K562 (cell line): Measurements from ENCODE around the gene ABLIM1. TPM values are rescaled to one million over a fixed set of nuclear protein-coding genes. Genes with fewer than 3 reads are reported as not detected.

ENCODE experiments used
- ATAC-seq: fragments of 200-7000 bp; cut with Tn5 transposase; 3 replicates; pipeline ENCODE4 v1.9.1; 2020; ENCODE audit warnings: moderate library complexity
- BruUV-seq: library from RNA; stranded (reverse); fragments of 400-500 nt; replicated peaks from 2 replicates; lab custom pipeline; 2021; lab: Mats Ljungman, UMichigan
- CTCF ChIA-PET: fragments of 300-600 bp; formaldehyde crosslinking; extraction: SDS; loops from one replicate; lab custom pipeline; 2021; ENCODE audit warnings: low intra/inter-chr PET ratio; lab: Yijun Ruan, JAX
- POLR2A ChIA-PET: fragments of 300-600, 350-650 bp; sonication (Branson Sonifier 250); formaldehyde crosslinking; extraction: SDS; loops from one replicate; lab custom pipeline; 2021; ENCODE audit warnings: antibody characterized with exemption, inconsistent platforms; lab: Yijun Ruan, JAX
- DNase-seq, 4 experiments: peaks; one replicate each; pipeline versions ENCODE4 v3.0.0 to v3.0.0-alpha.2; 2011 to 2018; ENCODE audit warnings: low spot score in 3 of 4, mixed read lengths in 3 of 4; ENCODE audit errors: extremely low read depth in 1 of 4
- FAIRE-seq: peaks from 2 replicates; lab custom pipeline; 2011; peaks lifted over from hg19 to GRCh38; lab: Jason Lieb, UNC
- H2AFZ ChIP-seq: 2 replicates; pipeline ENCODE4 v1.6.0; 2011; ENCODE audit warnings: low read depth, low read length, control low read depth, inconsistent platforms
- H3K27ac ChIP-seq: fragments of 200-600 bp; 3 replicates; pipeline ENCODE4 v1.8.0; 2011; ENCODE audit warnings: low read depth, mild to moderate bottlenecking, control low read depth, inconsistent platforms, low read length, moderate library complexity, mixed read lengths; ENCODE audit errors: extremely low read depth
- H3K27me3 ChIP-seq, 2 experiments: fragments of 300-600 bp in 1 of 2; 2 replicates in 1 of 2; 3 replicates in 1 of 2; pipeline versions ENCODE4 v1.6.0 to v1.8.0; 2011; ENCODE audit warnings: inconsistent platforms in 2 of 2, low read length in 2 of 2, mild to moderate bottlenecking in 1 of 2, mixed read lengths in 1 of 2, moderate library complexity in 1 of 2; ENCODE audit not compliant: control insufficient read depth in 2 of 2, insufficient read depth in 2 of 2
- H3K36me3 ChIP-seq: fragments of 300-600 bp; 3 replicates; pipeline ENCODE4 v1.8.0; 2011; ENCODE audit warnings: mild to moderate bottlenecking, low read length, inconsistent platforms; ENCODE audit not compliant: control insufficient read depth, insufficient read depth
- H3K4me1 ChIP-seq, 2 experiments: fragments of 200-600 bp in 1 of 2; replicated peaks in 1 of 2; 2 replicates in 1 of 2; 3 replicates in 1 of 2; pipeline versions ENCODE4 v1.5.1 to v1.8.0; 2011; ENCODE audit warnings: inconsistent platforms in 2 of 2, low read length in 2 of 2, mild to moderate bottlenecking in 1 of 2, mixed read lengths in 1 of 2, moderate library complexity in 1 of 2; ENCODE audit not compliant: control insufficient read depth in 2 of 2, insufficient read depth in 2 of 2
- H3K4me2 ChIP-seq: 2 replicates; pipeline ENCODE4 v1.6.1; 2011; ENCODE audit warnings: low read length, control low read depth, inconsistent platforms, mixed read lengths; ENCODE audit not compliant: insufficient read depth
- H3K4me3 ChIP-seq: fragments of 200-600 bp; sonication (generic), shearing (Covaris generic); 2 replicates; pipeline ENCODE4 v1.5.1; 2016; ENCODE audit warnings: control low read depth, inconsistent platforms
- H3K79me2 ChIP-seq: fragments of 200-600 bp; 3 replicates; pipeline ENCODE4 v1.8.0; 2011; ENCODE audit warnings: low read length, inconsistent platforms; ENCODE audit not compliant: control insufficient read depth, insufficient read depth
- H3K9ac ChIP-seq, 2 experiments: 2 replicates each; pipeline versions ENCODE4 v1.6.0 to v1.6.1; 2011; ENCODE audit warnings: low read depth in 2 of 2, low read length in 2 of 2, control low read depth in 1 of 2, inconsistent platforms in 1 of 2, mild to moderate bottlenecking in 1 of 2, mixed read lengths in 1 of 2; ENCODE audit not compliant: insufficient read depth in 1 of 2
- H3K9me1 ChIP-seq: one replicate; pipeline ENCODE4 v1.6.0; 2011; ENCODE audit warnings: inconsistent platforms, mild to moderate bottlenecking, low read length, moderate library complexity; ENCODE audit not compliant: control insufficient read depth, insufficient read depth
- H3K9me3 ChIP-seq: replicated peaks from 2 replicates; pipeline ENCODE4 v1.5.1; 2011; ENCODE audit warnings: low read depth, low read length, inconsistent platforms; ENCODE audit not compliant: control insufficient read depth, insufficient read depth
- H4K20me1 ChIP-seq: replicated peaks from 2 replicates; pipeline ENCODE4 v1.6.1; 2011; ENCODE audit warnings: low read length, inconsistent platforms, mixed read lengths; ENCODE audit not compliant: control insufficient read depth, insufficient read depth
- E2F3 ChIP-seq: fragments of 250-450 bp; sonication (Bioruptor Pico); IDR thresholded peaks from 2 replicates; pipeline ENCODE4 v1.4.0; 2020; ENCODE audit warnings: mild to moderate bottlenecking
- MAZ ChIP-seq, 2 experiments: fragments of 450-650 bp in 1 of 2; sonication (generic) in 1 of 2; formaldehyde crosslinking; IDR thresholded peaks in 1 of 2; conservative IDR thresholded peaks in 1 of 2; 2 replicates each; pipeline versions ENCODE4 v1.4.0 to v1.5.0; 2020; ENCODE audit warnings: mild to moderate bottlenecking in 1 of 2, missing genetic modification reagents in 1 of 2
- STAT5B ChIP-seq: fragments of 250-450 bp; sonication (Bioruptor Pico); IDR thresholded peaks from 2 replicates; pipeline ENCODE4 v1.8.0; 2021; ENCODE audit warnings: mild to moderate bottlenecking, inconsistent platforms
- ZNF592 ChIP-seq: fragments of 450-650 bp; IDR thresholded peaks from 2 replicates; pipeline ENCODE4 v1.6.1; 2017; ENCODE audit warnings: antibody characterized with exemption, mild to moderate bottlenecking
- WGBS: fragments of 100-300 bp; shearing (Covaris generic); methylation state at CpG from one replicate; pipeline ENCODE4 v1.1.6; 2016; ENCODE audit warnings: low coverage, mixed read lengths; ENCODE audit not compliant: insufficient coverage; ENCODE audit errors: missing lambda C conversion rate; 5-methylcytosine and 5-hydroxymethylcytosine counted together
- in situ Hi-C: fragments of 300-500 bp; cut with MboI; formaldehyde crosslinking; loops from 4 replicates; pipeline ENCODE4 v1.15.0; 2018; ENCODE audit warnings: inconsistent platforms, mixed read lengths
- intact Hi-C: fragments of 100-400 bp; cut with micrococcal nuclease; formaldehyde crosslinking; loops from 2 replicates; pipeline ENCODE4 v1.14.2; 2022
- polyA plus RNA-seq, 8 experiments: library from polyadenylated mRNA; depleted of rRNA in 4 of 8; stranded (reverse) in 5 of 8; unstranded in 3 of 8; fragments of >200 nt; fragmentation: Nextera tagmentation in 2 of 8; fragmentation: Illumina TruSeq in 1 of 8; extraction: Ambion mirVana in 2 of 8; extraction: Trizol in 1 of 8; gene quantifications; 2 replicates each; pipeline versions ENCODE4 v1.2.1 to v1.2.3, GENCODE V29; 2011 to 2014; ENCODE audit warnings: inconsistent platforms in 1 of 8, missing spikeins in 1 of 8
- total RNA-seq, 7 experiments: library from RNA; depleted of rRNA in 6 of 7; stranded (reverse); fragments of >200 nt in 6 of 7; fragmentation: Illumina TruSeq in 2 of 7; extraction: Trizol in 2 of 7; gene quantifications; 2 replicates each; pipeline versions ENCODE4 v1.2.1 to v1.2.3, GENCODE V29; 2011 to 2021; ENCODE audit warnings: low replicate concordance in 1 of 7

ABLIM1 gene
- total and polyA plus RNA-seq, 9 of the 15 experiments (the other 6 are each of a cell fraction or from before 2014, with no cell fraction given), result 0.07 to 0.49 (median 0.14) TPM; not detected in 6

GRCh38 chr10:114685456-114685855 lies 27.4 kb upstream of the ABLIM1 start (continued):
- TF ChIP-seq STAT5B (CRISPR knock-in tag) (no peak), MAZ (CRISPR knock-in tag; conservative IDR thresholded peaks at IDR 0.05 in 1 of 2, IDR thresholded peaks at IDR 0.05 in 1 of 2) (no peak)

- Histone ChIP-seq H3K27me3 (no peaks in the 10 kb centered on the region), H3K36me3 (no peaks in the 10 kb centered on the region), H2AFZ (no peak overlapping the region), H3K9me3 (no peaks in the 10 kb centered on the region), H3K79me2 (no peaks in the 10 kb centered on the region), H3K27ac (no peak overlapping the region), H3K4me2 (no peak overlapping the region), H4K20me1 (no peaks in the 10 kb centered on the region), H3K4me1 (no peaks in the 10 kb centered on the region), H3K9me1 (no peaks in the 10 kb centered on the region), H3K4me3 (no peak overlapping the region), H3K9ac (no peak overlapping the region)
- in situ Hi-C loops, result no loop called here
- FAIRE-seq (no peak), DNase-seq (no peak), ATAC-seq (no peak)
- ChIA-PET POLR2A (no interaction called here), CTCF (no interaction called here)
- intact Hi-C loops, result no loop called here
- no peak for TF ChIP-seq ZNF592
- TF ChIP-seq E2F3 (CRISPR knock-in tag), result no peak
- WGBS, result 0% methylated on average over 4 of the region's 5 CpGs
- no TSS peak for BruUV-seq
These were observed 26.7 kb upstream of the ABLIM1 start for GRCh38 chr10:114684822-114685209.
